ENCODE data around the gene TCN2. TPM values are rescaled to one million over a fixed set of nuclear protein-coding genes. Genes with fewer than 3 reads are reported as not detected.
A peak's percentile ranks its signal among the peaks of the same experiment; 100 is the strongest.
"Not testable (repeated sequence)": the region's sequence is repeated elsewhere in the genome, so short reads cannot be mapped to it uniquely, and the experiment has no call there.

Gene TCN2
- total RNA-seq, 2 experiments from 2014 or later: 0.19 to 0.41 TPM

DNA sequence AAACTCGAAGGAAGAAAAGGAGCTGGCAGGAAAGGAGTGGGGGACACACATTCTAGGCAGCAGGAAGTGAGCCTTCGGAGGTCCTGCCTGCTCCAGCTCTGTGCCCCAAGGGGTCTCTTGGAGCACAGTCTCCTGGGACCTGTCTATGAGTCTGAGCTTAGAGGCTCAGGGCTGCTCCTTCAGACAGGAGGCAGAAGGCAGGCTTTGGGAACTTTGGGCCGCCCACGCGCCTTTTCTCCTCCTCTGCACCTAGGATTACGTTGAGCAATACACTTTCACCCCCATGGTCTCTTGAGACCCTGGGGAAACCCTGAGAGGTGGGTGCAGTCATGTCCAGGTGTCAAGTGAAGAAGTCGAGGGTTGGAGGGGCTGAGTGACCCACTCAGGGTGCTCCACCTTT, 965 bp downstream of the TCN2 start:
- H3K4me3 Mint-ChIP-seq: no peak overlapping the region
- ATAC-seq (no peak), DNase-seq (no peak)
- H3K36me3 Mint-ChIP-seq: no peaks in the 10 kb centered on the region
- H3K27me3 Mint-ChIP-seq: no peaks in the 10 kb centered on the region
- CTCF ChIA-PET: interaction anchor here (1.0 to 2.6 kb wide), 6 partner anchors 10 to 501 kb away, joined by 3 to 13 read pairs (median 4); partner anchors contain the start of gene PES1
- H3K9me3 Mint-ChIP-seq (ENCODE audit: low read depth): no peaks in the 10 kb centered on the region
- H3K4me1 Mint-ChIP-seq: peaks cover 35% of the 10 kb centered on the region
- no peak overlapping the region for H3K27ac Mint-ChIP-seq

DNA sequence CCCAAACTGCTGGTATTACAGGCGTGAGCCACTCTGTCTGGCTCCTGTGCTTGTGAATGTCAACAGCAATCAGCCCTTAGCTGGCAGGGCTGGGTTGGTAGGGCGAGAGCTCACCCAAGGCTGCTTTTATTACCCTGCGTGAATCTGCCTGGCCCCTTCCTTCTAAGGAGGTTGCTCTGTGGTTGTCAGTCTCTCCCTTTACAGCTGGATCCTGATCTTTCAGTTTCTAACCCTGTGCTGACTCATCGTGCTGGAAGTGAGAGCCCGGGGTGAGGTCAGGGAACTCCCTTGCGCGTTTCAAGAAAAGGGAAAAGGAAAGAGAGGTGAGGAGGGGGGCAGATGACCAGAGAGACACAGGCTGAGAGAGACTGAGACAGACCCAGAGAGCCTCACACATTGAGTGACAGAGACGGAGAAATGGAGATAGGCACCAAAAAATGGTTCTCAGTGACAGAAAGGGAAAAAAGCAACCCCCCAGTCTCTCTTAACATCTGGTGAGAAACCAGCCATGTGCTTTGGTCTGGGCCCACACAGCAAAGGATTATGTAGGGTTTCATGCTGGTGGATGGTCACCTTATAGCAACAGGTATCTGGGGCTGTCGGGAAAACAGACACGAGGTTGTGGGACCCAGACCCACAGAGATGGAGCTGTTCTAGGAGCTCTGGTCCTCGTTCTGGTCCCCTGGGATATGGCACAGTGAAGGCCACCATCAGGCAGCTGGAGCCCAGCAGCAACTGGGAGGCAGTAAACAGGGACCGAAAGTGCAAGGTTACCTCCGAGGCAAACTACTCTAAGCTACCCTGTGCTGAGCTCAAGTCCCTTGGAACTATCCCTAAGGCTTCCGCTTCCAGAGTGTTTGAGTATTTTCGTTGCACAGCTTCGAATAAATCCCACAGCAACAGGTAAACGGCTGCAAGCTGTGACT, 2.5 kb downstream of the TCN2 start:
- CTCF ChIA-PET: interaction anchor here (1.2 to 1.5 kb wide), 4 partner anchors 25 to 499 kb away, joined by 3 to 5 read pairs (median 4); no protein-coding TSS in a partner anchor
- Mint-ChIP-seq H3K36me3 (no peaks in the 10 kb centered on the region), H3K4me3 (no peak overlapping the region), H3K27me3 (no peaks in the 10 kb centered on the region), H3K9me3 (ENCODE audit: low read depth) (no peaks in the 10 kb centered on the region), H3K4me1 (peaks cover 35% of the 10 kb centered on the region), H3K27ac (peak overlapping the region; percentile 25)
- peak; percentile 68 for ATAC-seq
- peak; percentile 59 for DNase-seq

DNA sequence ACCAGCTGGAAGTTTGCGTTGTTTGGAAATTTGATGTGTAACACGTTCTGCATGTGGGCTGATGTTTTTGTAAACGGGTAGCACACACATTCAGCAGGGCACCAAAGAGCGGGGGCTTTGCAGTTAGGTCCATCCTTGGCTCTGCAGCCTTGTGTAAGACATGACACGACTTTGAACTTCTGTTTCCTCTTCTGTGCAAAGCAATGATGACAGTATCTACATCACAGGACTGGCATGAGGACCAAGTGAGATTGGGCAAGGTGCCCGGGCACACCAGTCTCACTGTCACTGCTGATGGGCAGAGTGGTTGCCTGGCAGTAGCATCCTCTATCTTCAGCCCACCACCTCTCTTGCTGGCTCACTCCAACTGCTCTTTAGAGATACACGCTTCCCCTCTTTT, 3.3 kb downstream of the TCN2 start:
- no peak overlapping the region for H3K27ac Mint-ChIP-seq
- H3K27me3 Mint-ChIP-seq: no peaks in the 10 kb centered on the region
- DNase-seq (no peak), ATAC-seq (no peak)
- H3K4me3 Mint-ChIP-seq: no peak overlapping the region
- H3K4me1 Mint-ChIP-seq: peaks cover 35% of the 10 kb centered on the region
- H3K9me3 Mint-ChIP-seq (ENCODE audit: low read depth): no peaks in the 10 kb centered on the region
- H3K36me3 Mint-ChIP-seq: no peaks in the 10 kb centered on the region
- CTCF ChIA-PET: interaction anchor here (1.5 kb wide), 1 partner anchor 24 kb away, joined by 5 read pairs; no protein-coding TSS in a partner anchor

DNA sequence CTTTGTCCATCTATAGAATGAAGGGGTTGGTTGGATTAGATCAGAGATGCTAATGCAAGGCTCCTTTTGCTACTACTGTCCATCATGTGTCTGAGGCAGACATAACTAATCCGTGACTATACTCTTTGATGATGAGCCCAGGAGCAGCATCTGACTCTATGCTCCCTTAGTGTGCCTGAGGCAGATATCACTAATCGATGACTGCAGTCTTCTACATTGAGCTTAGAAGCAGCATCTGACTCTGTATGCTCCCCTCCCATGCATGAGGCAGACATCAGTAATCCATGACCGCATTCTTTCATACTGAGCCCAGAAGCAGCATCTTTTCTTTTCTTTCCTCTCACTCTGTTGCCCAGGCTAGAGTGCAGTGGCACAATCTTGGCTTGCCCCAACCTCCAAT, 4.2 kb downstream of the TCN2 start:
- Mint-ChIP-seq H3K27me3 (no peaks in the 10 kb centered on the region), H3K4me1 (peaks cover 28% of the 10 kb centered on the region), H3K27ac (no peak overlapping the region), H3K4me3 (no peak overlapping the region), H3K9me3 (ENCODE audit: low read depth) (no peaks in the 10 kb centered on the region), H3K36me3 (no peaks in the 10 kb centered on the region)
- no peak for DNase-seq
- ATAC-seq: no peak
- CTCF ChIA-PET: no interaction called here

DNA sequence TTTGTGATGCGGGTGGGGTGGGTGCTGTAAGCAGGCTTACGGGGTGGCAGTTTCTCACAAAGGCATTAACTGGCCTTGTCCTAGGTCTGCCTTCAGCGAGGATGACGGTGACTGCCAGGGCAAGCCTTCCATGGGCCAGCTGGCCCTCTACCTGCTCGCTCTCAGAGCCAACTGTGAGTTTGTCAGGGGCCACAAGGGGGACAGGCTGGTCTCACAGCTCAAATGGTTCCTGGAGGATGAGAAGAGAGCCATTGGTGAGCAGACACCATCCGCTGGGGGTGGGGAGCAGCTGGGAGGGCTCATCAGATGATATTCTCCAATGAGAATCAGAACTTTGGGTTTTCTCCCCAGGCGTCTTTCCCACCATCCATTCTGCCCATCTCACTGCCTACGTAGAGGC, 5.8 kb downstream of the TCN2 start:
- H3K9me3 Mint-ChIP-seq (ENCODE audit: low read depth): no peaks in the 10 kb centered on the region
- CTCF ChIA-PET: no interaction called here
- DNase-seq: no peak
- H3K4me3 Mint-ChIP-seq: no peak overlapping the region
- H3K36me3 Mint-ChIP-seq: no peaks in the 10 kb centered on the region
- no peak overlapping the region for H3K27ac Mint-ChIP-seq
- peaks cover 18% of the 10 kb centered on the region for H3K4me1 Mint-ChIP-seq
- ATAC-seq: no peak
- no peaks in the 10 kb centered on the region for H3K27me3 Mint-ChIP-seq

DNA sequence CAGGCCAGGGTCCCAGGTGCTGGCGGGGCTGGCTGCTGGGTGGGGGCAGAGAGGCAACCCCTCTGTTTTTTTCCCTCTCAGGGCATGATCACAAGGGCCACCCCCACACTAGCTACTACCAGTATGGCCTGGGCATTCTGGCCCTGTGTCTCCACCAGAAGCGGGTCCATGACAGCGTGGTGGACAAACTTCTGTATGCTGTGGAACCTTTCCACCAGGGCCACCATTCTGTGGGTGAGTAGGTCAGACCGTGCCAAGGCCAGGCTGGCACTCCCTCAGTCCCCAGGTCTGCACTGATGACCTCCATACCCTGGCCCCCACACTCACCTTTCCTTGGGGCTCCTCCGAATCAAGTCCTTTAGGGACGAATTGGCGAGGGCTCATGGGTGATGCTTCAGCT, 7.3 kb downstream of the TCN2 start:
- no peaks in the 10 kb centered on the region for H3K36me3 Mint-ChIP-seq
- no peaks in the 10 kb centered on the region for H3K27me3 Mint-ChIP-seq
- H3K9me3 Mint-ChIP-seq (ENCODE audit: low read depth): no peaks in the 10 kb centered on the region
- no peak overlapping the region for H3K4me3 Mint-ChIP-seq
- DNase-seq: no peak
- peaks cover 4% of the 10 kb centered on the region for H3K4me1 Mint-ChIP-seq
- no peak for ATAC-seq
- CTCF ChIA-PET: no interaction called here
- H3K27ac Mint-ChIP-seq: no peak overlapping the region

DNA sequence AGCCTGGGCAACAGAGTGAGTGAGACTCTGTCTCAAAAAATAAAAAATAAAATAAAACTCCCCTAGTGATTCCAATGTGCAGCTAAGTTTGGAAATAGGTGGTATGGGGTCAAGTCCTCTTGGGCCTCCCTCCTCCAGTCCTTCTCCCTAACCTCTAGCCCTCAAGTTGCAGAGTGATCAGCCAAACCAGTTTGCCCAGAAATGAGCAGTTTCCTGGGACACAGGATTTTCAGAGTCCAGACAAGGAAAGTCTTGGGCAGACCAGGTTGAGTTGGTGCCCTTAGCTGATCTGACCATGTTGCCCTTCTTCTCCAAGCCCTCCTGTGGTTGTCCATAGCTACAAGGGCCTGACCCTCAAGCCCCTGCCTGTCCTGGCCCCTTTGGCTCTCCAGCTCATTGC, 7.9 kb downstream of the TCN2 start:
- ATAC-seq (no peak), DNase-seq (no peak)
- Mint-ChIP-seq H3K36me3 (no peaks in the 10 kb centered on the region), H3K4me3 (no peak overlapping the region), H3K4me1 (no peaks in the 10 kb centered on the region), H3K27ac (no peak overlapping the region), H3K27me3 (no peaks in the 10 kb centered on the region), H3K9me3 (ENCODE audit: low read depth) (no peaks in the 10 kb centered on the region)
- CTCF ChIA-PET: no interaction called here

DNA sequence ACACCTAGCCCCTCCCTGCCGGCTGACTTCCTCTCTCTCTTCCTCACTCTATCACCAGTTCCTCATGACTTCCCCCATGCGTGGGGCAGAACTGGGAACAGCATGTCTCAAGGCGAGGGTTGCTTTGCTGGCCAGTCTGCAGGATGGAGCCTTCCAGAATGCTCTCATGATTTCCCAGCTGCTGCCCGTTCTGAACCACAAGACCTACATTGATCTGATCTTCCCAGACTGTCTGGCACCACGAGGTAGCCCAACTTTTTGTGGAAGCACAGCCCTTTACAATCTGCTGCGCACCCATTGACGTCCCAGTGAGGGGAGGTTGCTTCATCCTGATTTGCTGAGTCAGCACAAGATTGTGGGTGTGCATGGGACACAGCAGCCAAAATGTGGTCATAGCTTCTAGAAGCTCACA, 8.6 kb downstream of the TCN2 start:
- no peak overlapping the region for H3K4me3 Mint-ChIP-seq
- ATAC-seq (no peak), DNase-seq (no peak)
- no peaks in the 10 kb centered on the region for H3K9me3 Mint-ChIP-seq (ENCODE audit: low read depth)
- H3K36me3 Mint-ChIP-seq: no peaks in the 10 kb centered on the region
- CTCF ChIA-PET: no interaction called here
- no peaks in the 10 kb centered on the region for H3K27me3 Mint-ChIP-seq
- no peak overlapping the region for H3K27ac Mint-ChIP-seq
- H3K4me1 Mint-ChIP-seq: no peaks in the 10 kb centered on the region

DNA sequence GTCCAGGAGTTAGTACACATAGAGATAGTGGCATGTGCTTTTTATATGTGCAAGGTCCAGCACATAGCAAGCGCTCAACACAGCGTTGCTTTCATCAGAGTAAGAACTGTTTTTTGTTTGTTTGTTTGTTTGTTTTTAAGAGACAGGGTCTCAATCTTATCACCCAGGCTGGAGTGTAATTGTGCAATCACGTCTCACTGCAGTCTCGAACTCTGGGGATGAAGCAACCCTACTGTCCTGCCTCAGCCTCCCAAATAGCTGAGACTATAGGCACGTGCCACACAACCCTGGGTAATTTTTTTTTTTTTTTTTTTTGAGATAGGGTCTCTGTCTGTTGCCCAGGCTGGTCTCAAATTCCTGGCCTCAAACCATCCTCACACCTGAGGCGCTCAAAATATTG, 10.8 kb downstream of the TCN2 start:
- Mint-ChIP-seq H3K4me1 (no peaks in the 10 kb centered on the region), H3K27ac (no peak overlapping the region), H3K36me3 (no peaks in the 10 kb centered on the region), H3K4me3 (no peak overlapping the region), H3K27me3 (no peaks in the 10 kb centered on the region), H3K9me3 (ENCODE audit: low read depth) (no peaks in the 10 kb centered on the region)
- ATAC-seq (no peak), DNase-seq (no peak)
- CTCF ChIA-PET: no interaction called here

DNA sequence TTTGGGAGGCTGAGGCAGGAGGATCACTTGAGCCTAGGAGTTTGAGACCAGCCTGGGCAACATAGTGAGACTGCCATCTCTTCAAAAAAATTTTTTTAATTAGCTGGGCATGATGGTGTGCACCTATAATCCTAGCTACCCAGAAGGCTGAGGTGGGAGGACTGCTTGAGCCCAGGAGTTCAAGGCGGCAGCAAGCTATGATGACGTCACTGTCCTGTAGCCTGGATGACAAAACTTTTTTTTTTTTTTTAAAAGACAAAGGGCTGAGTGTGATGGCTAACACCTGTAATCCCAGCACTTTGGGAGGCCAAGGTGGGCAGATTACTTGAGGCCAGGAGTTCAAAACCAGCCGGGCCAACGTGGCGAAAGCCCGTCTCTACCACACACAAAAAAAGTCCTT, 12.9 kb downstream of the TCN2 start:
- H3K4me1 Mint-ChIP-seq; H3K36me3 Mint-ChIP-seq; H3K27me3 Mint-ChIP-seq; ATAC-seq; H3K9me3 Mint-ChIP-seq (ENCODE audit: low read depth); DNase-seq; H3K4me3 Mint-ChIP-seq; H3K27ac Mint-ChIP-seq: not testable (repeated sequence)
- CTCF ChIA-PET: interaction anchor here (1.1 kb wide), 1 partner anchor 15 kb away, joined by 3 read pairs; the partner anchor contains the start of gene SLC35E4

DNA sequence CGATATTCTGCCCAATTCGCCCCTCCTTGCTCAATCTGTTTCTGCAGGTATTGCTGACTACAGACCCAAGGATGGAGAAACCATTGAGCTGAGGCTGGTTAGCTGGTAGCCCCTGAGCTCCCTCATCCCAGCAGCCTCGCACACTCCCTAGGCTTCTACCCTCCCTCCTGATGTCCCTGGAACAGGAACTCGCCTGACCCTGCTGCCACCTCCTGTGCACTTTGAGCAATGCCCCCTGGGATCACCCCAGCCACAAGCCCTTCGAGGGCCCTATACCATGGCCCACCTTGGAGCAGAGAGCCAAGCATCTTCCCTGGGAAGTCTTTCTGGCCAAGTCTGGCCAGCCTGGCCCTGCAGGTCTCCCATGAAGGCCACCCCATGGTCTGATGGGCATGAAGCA, 19.4 kb downstream of the TCN2 start:
- no peak for ATAC-seq
- Mint-ChIP-seq H3K36me3 (no peaks in the 10 kb centered on the region), H3K27ac (no peak overlapping the region), H3K9me3 (ENCODE audit: low read depth) (no peaks in the 10 kb centered on the region), H3K27me3 (no peaks in the 10 kb centered on the region), H3K4me1 (no peaks in the 10 kb centered on the region), H3K4me3 (no peak overlapping the region)
- no peak for DNase-seq
- CTCF ChIA-PET: no interaction called here

DNA sequence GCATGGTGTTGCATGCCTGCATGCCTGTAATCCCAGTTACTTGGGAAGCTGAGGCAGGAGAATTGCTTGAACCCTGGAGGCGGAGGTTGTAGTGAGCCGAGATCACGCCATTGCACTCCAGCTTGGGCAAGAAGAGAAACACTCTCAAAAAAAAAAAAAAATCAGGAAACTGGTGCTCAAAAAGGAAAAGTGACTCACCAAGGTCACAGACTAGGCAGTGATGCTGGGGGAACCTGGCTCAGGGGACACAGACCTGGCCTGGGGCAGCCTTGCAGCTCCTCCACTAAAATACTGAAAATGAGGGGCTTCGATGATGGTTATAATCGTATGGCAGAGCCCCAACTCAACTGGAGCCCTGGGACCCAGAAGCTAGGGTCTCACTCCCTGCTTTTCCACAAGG, 20.5 kb downstream of the TCN2 start:
- DNase-seq (no peak), ATAC-seq (no peak)
- H3K4me3 Mint-ChIP-seq: no peak overlapping the region
- no peaks in the 10 kb centered on the region for H3K36me3 Mint-ChIP-seq
- CTCF ChIA-PET: interaction anchor here (1.0 kb wide), 1 partner anchor 128 kb away, joined by 7 read pairs; no protein-coding TSS in a partner anchor
- H3K27me3 Mint-ChIP-seq: no peaks in the 10 kb centered on the region
- H3K4me1 Mint-ChIP-seq: no peaks in the 10 kb centered on the region
- no peaks in the 10 kb centered on the region for H3K9me3 Mint-ChIP-seq (ENCODE audit: low read depth)
- no peak overlapping the region for H3K27ac Mint-ChIP-seq

DNA sequence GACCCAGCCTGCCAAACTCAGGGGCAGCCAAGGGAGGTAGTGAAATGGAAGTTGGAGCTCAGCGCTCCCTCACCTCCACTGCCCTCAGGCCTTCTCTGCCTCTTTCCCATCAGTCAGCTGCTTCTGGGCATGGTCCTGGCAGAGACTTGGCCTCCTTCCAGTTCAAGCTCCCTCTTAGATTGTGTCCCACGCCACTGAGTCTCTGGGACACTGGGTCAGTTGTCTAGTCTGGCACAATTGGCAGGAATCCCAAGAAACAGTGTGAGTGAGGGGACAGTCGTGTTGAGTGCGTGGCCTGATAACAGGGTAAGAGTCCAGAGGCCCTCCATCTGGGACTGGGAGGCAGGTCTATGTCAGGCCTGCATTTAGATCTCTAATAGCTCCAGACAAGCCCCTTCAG, 21.5 kb downstream of the TCN2 start:
- Mint-ChIP-seq H3K36me3 (no peaks in the 10 kb centered on the region), H3K4me3 (no peak overlapping the region), H3K27ac (no peak overlapping the region), H3K27me3 (no peaks in the 10 kb centered on the region), H3K9me3 (ENCODE audit: low read depth) (no peaks in the 10 kb centered on the region), H3K4me1 (no peaks in the 10 kb centered on the region)
- CTCF ChIA-PET: interaction anchor here (1.7 kb wide), 1 partner anchor 115 kb away, joined by 4 read pairs; no protein-coding TSS in a partner anchor
- DNase-seq: no peak
- ATAC-seq: no peak

DNA sequence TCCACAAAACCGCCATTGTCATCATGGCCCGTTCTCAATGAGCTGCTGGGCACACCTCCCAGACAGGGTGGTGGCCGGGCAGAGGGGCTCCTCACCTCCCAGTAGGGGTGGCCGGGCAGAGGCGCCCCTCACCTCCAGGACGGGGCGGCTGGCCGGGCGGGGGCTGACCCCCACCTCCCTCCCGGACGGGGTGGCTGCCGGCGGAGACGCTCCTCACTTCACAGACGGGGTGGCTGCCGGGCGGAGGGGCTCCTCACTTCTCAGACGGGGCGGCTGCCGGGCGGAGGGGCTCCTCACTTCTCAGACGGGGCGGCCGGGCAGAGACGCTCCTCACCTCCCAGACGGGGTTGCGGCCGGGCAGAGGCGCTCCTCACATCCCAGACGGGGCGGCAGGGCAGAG, 24.5 kb downstream of the TCN2 start:
- H3K4me3 Mint-ChIP-seq; DNase-seq; H3K36me3 Mint-ChIP-seq; H3K9me3 Mint-ChIP-seq (ENCODE audit: low read depth); H3K27me3 Mint-ChIP-seq; H3K27ac Mint-ChIP-seq; ATAC-seq; CTCF ChIA-PET: not testable (repeated sequence)
- H3K4me1 Mint-ChIP-seq: peaks cover 10% of the 10 kb centered on the region

Data from activated CD8-positive, alpha-beta memory T cell treated with anti-CD3 and anti-CD28 coated beads, Interleukin-2, amount 10 ng/mL, durations not matched to agents 7 days and 5 days (primary cell).